ENCODE data around the gene CELSR1. TPM values are rescaled to one million over a fixed set of nuclear protein-coding genes. Genes with fewer than 3 reads are reported as not detected.

CELSR1 gene
- total RNA-seq, 2 experiments from 2014 or later: 3.7 to 5.2 TPM

DNA sequence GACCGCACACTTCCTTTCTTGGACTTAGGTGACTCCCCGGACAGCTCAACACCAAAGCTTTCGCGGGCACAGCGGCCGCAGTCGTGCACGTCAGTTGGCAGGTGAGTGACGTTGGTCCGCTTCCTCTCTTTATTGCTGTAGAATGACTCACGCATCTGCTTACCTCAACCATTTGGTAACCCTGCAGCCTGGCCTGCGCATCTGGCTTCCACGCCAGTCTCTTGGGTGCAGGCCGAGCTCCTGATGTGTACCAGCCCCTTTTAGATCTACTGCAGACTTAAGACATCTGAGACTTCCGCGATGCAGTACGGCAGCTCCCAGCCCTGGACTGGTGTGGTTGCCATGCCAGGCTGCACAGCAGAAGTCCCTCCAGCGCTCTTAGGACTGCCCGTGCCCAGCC lies 214.3 kb downstream of the CELSR1 start:
- peaks cover 92% of the 10 kb centered on the region for H3K36me3 ChIP-seq (ENCODE audit: insufficient read depth, low read length)
- no peak overlapping the region for H2AFZ ChIP-seq (ENCODE audit: low read length)
- no peak overlapping the region for H3K4me2 ChIP-seq (ENCODE audit: low read length)
- H3K9me2 ChIP-seq (ENCODE audit: insufficient read depth, low read length): no peaks in the 10 kb centered on the region
- H3K27ac ChIP-seq (ENCODE audit: low read depth, low read length, poor library complexity, severe bottlenecking): no peak overlapping the region
- POLR2A ChIA-PET: no interaction called here
- H4K20me1 ChIP-seq (ENCODE audit: insufficient read depth, low read length): no peaks in the 10 kb centered on the region; the same call in 1 of the 2 replicates
- TF ChIP-seq EZH2phosphoT487 (IDR thresholded peaks at IDR 0.05; ENCODE audit: borderline replicate concordance, low read depth, low read length): no peak
- TF ChIP-seq, protein P1, sequence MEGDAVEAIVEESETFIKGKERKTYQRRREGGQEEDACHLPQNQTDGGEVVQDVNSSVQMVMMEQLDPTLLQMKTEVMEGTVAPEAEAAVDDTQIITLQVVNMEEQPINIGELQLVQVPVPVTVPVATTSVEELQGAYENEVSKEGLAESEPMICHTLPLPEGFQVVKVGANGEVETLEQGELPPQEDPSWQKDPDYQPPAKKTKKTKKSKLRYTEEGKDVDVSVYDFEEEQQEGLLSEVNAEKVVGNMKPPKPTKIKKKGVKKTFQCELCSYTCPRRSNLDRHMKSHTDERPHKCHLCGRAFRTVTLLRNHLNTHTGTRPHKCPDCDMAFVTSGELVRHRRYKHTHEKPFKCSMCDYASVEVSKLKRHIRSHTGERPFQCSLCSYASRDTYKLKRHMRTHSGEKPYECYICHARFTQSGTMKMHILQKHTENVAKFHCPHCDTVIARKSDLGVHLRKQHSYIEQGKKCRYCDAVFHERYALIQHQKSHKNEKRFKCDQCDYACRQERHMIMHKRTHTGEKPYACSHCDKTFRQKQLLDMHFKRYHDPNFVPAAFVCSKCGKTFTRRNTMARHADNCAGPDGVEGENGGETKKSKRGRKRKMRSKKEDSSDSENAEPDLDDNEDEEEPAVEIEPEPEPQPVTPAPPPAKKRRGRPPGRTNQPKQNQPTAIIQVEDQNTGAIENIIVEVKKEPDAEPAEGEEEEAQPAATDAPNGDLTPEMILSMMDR (conservative IDR thresholded peaks at IDR 0.05; ENCODE audit: low read length): no peak
- no peak for DNase-seq (ENCODE audit: low spot score)
- no peaks in the 10 kb centered on the region for H3K4me1 ChIP-seq (ENCODE audit: insufficient read depth, low read length, poor library complexity, severe bottlenecking)
- no peaks in the 10 kb centered on the region for H3K79me2 ChIP-seq (ENCODE audit: insufficient read depth, low read depth, low read length)
- no peaks in the 10 kb centered on the region for H3K9me3 ChIP-seq (ENCODE audit: low read length)
- no TSS peak for BruUV-seq (replicated peaks)
- no peak overlapping the region for H3K4me3 ChIP-seq (ENCODE audit: low read depth, low read length, poor library complexity, severe bottlenecking)
- CTCF ChIA-PET (ENCODE audit: unreplicated experiment): no interaction called here
- intact Hi-C loops (cut with micrococcal nuclease; ENCODE audit: unreplicated experiment): no loop called here

DNA sequence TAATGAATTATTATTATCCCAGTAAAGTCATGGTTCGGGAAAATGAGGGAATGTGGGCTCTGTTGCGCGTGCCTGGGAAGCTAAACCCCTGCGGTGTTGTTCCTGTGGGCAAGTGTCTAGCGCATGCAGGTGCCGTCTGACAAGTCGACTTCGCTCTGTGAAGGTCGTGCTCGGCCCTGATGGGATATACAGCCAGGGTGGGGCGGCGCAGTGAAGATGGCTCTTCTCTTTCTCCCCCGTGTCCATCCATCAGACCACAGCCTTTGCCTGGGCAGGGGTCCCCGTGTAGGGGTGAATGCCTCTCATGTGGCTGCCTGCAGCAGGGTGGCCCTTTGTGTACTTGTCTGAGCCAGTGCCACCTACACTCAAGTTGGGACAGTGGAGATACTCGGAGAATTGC lies 214.7 kb downstream of the CELSR1 start:
- no peak overlapping the region for H3K4me2 ChIP-seq (ENCODE audit: low read length)
- CTCF ChIA-PET (ENCODE audit: unreplicated experiment): no interaction called here

DNA sequence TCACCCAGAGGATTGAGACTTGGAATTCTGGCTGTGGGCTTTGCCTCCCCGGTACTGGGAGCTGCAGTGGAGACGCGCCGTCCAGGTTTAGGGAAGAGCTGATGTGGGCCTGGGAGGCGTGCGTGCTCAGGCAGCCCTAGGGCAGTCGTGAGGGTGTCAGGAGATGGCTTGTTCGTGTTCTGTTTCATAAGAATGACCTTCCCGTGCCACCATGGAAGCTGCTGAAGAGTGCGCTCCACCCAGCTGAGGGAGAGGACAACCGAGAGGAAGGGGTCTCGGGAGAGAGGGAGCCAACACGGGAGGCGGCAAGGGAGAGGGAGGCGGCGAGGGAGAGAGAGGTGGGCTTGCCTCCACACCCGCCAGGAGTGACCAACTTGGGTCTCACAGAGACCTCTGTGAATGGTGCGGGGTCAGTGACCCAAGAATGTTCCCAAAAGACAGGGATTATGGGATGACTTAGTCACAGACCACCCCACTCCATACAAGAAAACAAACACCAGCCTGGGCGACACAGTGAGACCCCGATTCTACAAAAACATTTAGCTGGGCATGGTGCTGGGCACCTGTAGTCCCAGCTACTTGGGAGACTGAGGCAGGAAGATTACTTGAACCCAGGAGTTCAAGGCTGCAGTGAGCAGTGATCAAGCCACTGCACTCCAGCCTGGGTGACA lies 216.6 kb downstream of the CELSR1 start:
- ChIA-PET POLR2A (no interaction called here), CTCF (ENCODE audit: unreplicated experiment) (no interaction called here)
- intact Hi-C loops (cut with micrococcal nuclease; ENCODE audit: unreplicated experiment): no loop called here
- H3K9me2 ChIP-seq (ENCODE audit: insufficient read depth, low read length): no peaks in the 10 kb centered on the region
- TF ChIP-seq, protein P1 (conservative IDR thresholded peaks at IDR 0.05; ENCODE audit: low read length): no peak
- no peak for TF ChIP-seq EZH2phosphoT487 (IDR thresholded peaks at IDR 0.05; ENCODE audit: borderline replicate concordance, low read depth, low read length)
- no peak overlapping the region for H2AFZ ChIP-seq (ENCODE audit: low read length)
- H3K4me3 ChIP-seq (ENCODE audit: low read depth, low read length, poor library complexity, severe bottlenecking): no peak overlapping the region
- no peaks in the 10 kb centered on the region for H3K4me1 ChIP-seq (ENCODE audit: insufficient read depth, low read length, poor library complexity, severe bottlenecking)
- no peaks in the 10 kb centered on the region for H3K79me2 ChIP-seq (ENCODE audit: insufficient read depth, low read depth, low read length)
- DNase-seq (ENCODE audit: low spot score): no peak
- no TSS peak for BruUV-seq (replicated peaks)
- peaks cover 93% of the 10 kb centered on the region for H3K36me3 ChIP-seq (ENCODE audit: insufficient read depth, low read length)
- H3K4me2 ChIP-seq (ENCODE audit: low read length): no peak overlapping the region
- H3K27ac ChIP-seq (ENCODE audit: low read depth, low read length, poor library complexity, severe bottlenecking): no peak overlapping the region
- no peaks in the 10 kb centered on the region for H3K9me3 ChIP-seq (ENCODE audit: low read length)
- no peaks in the 10 kb centered on the region; the same call in 1 of the 2 replicates for H4K20me1 ChIP-seq (ENCODE audit: insufficient read depth, low read length)

More for the DNA sequence above, 214.7 kb downstream of the CELSR1 start:
- TF ChIP-seq EZH2phosphoT487 (IDR thresholded peaks at IDR 0.05; ENCODE audit: borderline replicate concordance, low read depth, low read length): no peak
- TF ChIP-seq, protein P1 (conservative IDR thresholded peaks at IDR 0.05; ENCODE audit: low read length): no peak
- Histone ChIP-seq H4K20me1 (ENCODE audit: insufficient read depth, low read length) (no peaks in the 10 kb centered on the region; the same call in 1 of the 2 replicates), H2AFZ (ENCODE audit: low read length) (no peak overlapping the region), H3K36me3 (ENCODE audit: insufficient read depth, low read length) (peaks cover 92% of the 10 kb centered on the region), H3K4me3 (ENCODE audit: low read depth, low read length, poor library complexity, severe bottlenecking) (no peak overlapping the region), H3K27ac (ENCODE audit: low read depth, low read length, poor library complexity, severe bottlenecking) (no peak overlapping the region), H3K4me1 (ENCODE audit: insufficient read depth, low read length, poor library complexity, severe bottlenecking) (no peaks in the 10 kb centered on the region), H3K79me2 (ENCODE audit: insufficient read depth, low read depth, low read length) (no peaks in the 10 kb centered on the region), H3K9me2 (ENCODE audit: insufficient read depth, low read length) (no peaks in the 10 kb centered on the region), H3K9me3 (ENCODE audit: low read length) (no peaks in the 10 kb centered on the region)
- no TSS peak for BruUV-seq (replicated peaks)
- POLR2A ChIA-PET: no interaction called here
- no peak for DNase-seq (ENCODE audit: low spot score)
- intact Hi-C loops (cut with micrococcal nuclease; ENCODE audit: unreplicated experiment): no loop called here

All from OCI-LY7 (cell line).